Erythroblast (primary cell): ENCODE data around the gene CDH18.

Experiments used
- DNase-seq, 2 experiments: peaks; one replicate each; lab custom pipeline; 2025; lab: John Stamatoyannopoulos, UW
- GATA1 ChIP-seq: IDR thresholded peaks from 2 replicates; pipeline ENCODE4 v1.6.1; 2011; ENCODE audit warnings: low read depth, mild to moderate bottlenecking, control low read depth, low read length, moderate library complexity
- POLR2A ChIP-seq: IDR thresholded peaks from 2 replicates; pipeline ENCODE4 v1.6.1; 2011; ENCODE audit warnings: mild to moderate bottlenecking, low read length

The CDH18 gene

GRCh38 chr5:19619571-19619970, 368.4 kb downstream of the CDH18 start:
- no peak for DNase-seq
- TF ChIP-seq POLR2A: no peak

- TF ChIP-seq POLR2A: no peak
- no peak for TF ChIP-seq GATA1
- DNase-seq: no peak
Measured at GRCh38 chr5:19616701-19617215, 371.2 kb downstream of the CDH18 start.

GRCh38 chr5:19615661-19616060, 372.3 kb downstream of the CDH18 start:
- DNase-seq: no peak
- TF ChIP-seq GATA1: no peak

- DNase-seq: no peak
- TF ChIP-seq POLR2A: no peak
- TF ChIP-seq GATA1: no peak
Measured at GRCh38 chr5:19615071-19615470, 372.9 kb downstream of the CDH18 start.

GRCh38 chr5:19608444-19609002, 379.5 kb downstream of the CDH18 start:
- no peak for DNase-seq
- TF ChIP-seq GATA1: no peak
- no peak for TF ChIP-seq POLR2A

- no peak for TF ChIP-seq POLR2A
- no peak for TF ChIP-seq GATA1
- no peak for DNase-seq
Measured at GRCh38 chr5:19605846-19606407, 382.1 kb downstream of the CDH18 start.

- TF ChIP-seq GATA1 (no peak), POLR2A (no peak)
- no peak for DNase-seq
Measured at GRCh38 chr5:19584131-19584530, 403.9 kb downstream of the CDH18 start.

- no peak for DNase-seq
- no peak for TF ChIP-seq POLR2A
- no peak for TF ChIP-seq GATA1
Measured at GRCh38 chr5:19577882-19578281, 410.1 kb downstream of the CDH18 start.

GRCh38 chr5:19568004-19568403, 420.0 kb downstream of the CDH18 start:
- no peak for TF ChIP-seq POLR2A
- TF ChIP-seq GATA1: no peak
- DNase-seq: no peak

GRCh38 chr5:19565466-19565865, 422.5 kb downstream of the CDH18 start:
- DNase-seq: no peak
- no peak for TF ChIP-seq GATA1
- no peak for TF ChIP-seq POLR2A

- TF ChIP-seq GATA1 (no peak), POLR2A (no peak)
- no peak for DNase-seq
Measured at GRCh38 chr5:19564036-19564435, 424.0 kb downstream of the CDH18 start.

GRCh38 chr5:19555876-19556275, 432.1 kb downstream of the CDH18 start:
- no peak for DNase-seq
- TF ChIP-seq GATA1 (no peak), POLR2A (no peak)

GRCh38 chr5:19555436-19555835, 432.6 kb downstream of the CDH18 start:
- TF ChIP-seq POLR2A (no peak), GATA1 (no peak)
- no peak for DNase-seq

GRCh38 chr5:19554524-19554923, 433.5 kb downstream of the CDH18 start:
- DNase-seq: no peak
- TF ChIP-seq GATA1 (no peak), POLR2A (no peak)

GRCh38 chr5:19547640-19548039, 440.4 kb downstream of the CDH18 start:
- no peak for TF ChIP-seq POLR2A
- no peak for TF ChIP-seq GATA1
- DNase-seq: no peak

GRCh38 chr5:19546521-19546920, 441.5 kb downstream of the CDH18 start:
- TF ChIP-seq GATA1 (no peak), POLR2A (no peak)
- no peak for DNase-seq
